HCT116 (cell line): ENCODE measurements around the gene TAF4.

Experiments used
- CTCF ChIP-seq, 3 experiments: fragments of 200-600 bp in 1 of 3; sonication (generic) in 1 of 3; IDR thresholded peaks in 2 of 3; conservative IDR thresholded peaks in 1 of 3; 2 replicates each; pipeline ENCODE4 v1.5.1; 2012 to 2017; ENCODE audit warnings: low read depth in 2 of 3, low read length in 2 of 3, antibody characterized with exemption in 1 of 3, borderline replicate concordance in 1 of 3, control low read depth in 1 of 3, mild to moderate bottlenecking in 1 of 3, mixed read lengths in 1 of 3, mixed run types in 1 of 3, moderate library complexity in 1 of 3; ENCODE audit not compliant: insufficient read depth in 1 of 3
- POLR2A ChIP-seq: IDR thresholded peaks from 2 replicates; pipeline ENCODE4 v1.7.0; 2011; ENCODE audit warnings: borderline replicate concordance; ENCODE audit not compliant: insufficient read depth, insufficient read length; ENCODE audit errors: extremely low read depth
- SIN3A ChIP-seq: IDR thresholded peaks from 2 replicates; pipeline ENCODE4 v1.6.1; 2012; ENCODE audit warnings: low read depth
- SP1 ChIP-seq: IDR thresholded peaks from 2 replicates; pipeline ENCODE4 v1.6.1; 2012; ENCODE audit warnings: low read depth

DNA sequence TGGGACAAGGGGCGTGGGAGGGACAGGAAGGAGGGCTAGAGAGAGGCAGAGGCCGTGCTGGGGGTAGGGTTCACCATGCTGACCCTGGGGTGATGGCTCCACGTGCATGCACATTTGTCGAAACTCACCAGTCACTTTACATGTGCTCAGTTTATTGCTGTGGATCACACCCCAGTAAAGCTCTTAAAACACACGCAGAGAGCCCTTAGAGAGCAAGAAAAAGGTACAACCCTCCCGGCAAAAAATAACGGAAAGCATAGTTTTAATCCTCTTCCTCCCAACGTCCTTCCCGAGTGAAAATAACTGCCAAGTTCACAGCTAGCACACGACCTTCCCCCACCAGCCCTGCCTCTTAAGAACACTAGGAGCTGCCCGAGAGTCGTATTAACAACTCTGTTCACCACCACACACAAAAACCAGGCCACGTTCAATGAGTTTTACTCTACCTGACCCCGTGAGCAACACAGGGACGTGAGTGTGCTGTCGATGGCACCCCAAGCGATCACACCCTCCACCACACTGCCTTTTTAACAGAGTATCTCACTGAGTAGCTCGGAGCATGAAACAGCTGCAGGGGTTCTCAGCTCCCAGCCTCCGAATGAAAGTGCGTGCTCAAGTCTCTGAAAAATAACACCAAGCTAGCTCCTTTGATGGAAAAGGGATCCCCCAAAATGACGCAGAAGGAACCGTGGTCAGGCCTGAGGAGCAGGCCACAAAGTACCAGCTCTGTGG is 39.7 kb downstream of the TAF4 start:
- TF ChIP-seq SP1 (no peak), SIN3A (no peak), POLR2A (no peak), CTCF (IDR thresholded peaks at IDR 0.05 in 2 of 3, conservative IDR thresholded peaks at IDR 0.05 in 1 of 3; ENCODE audit: borderline replicate concordance in 1 of 3, insufficient read depth in 1 of 3, low read depth in 2 of 3, low read length in 2 of 3) (no peak)
